ENCODE data around the gene DNAAF5.

DNA sequence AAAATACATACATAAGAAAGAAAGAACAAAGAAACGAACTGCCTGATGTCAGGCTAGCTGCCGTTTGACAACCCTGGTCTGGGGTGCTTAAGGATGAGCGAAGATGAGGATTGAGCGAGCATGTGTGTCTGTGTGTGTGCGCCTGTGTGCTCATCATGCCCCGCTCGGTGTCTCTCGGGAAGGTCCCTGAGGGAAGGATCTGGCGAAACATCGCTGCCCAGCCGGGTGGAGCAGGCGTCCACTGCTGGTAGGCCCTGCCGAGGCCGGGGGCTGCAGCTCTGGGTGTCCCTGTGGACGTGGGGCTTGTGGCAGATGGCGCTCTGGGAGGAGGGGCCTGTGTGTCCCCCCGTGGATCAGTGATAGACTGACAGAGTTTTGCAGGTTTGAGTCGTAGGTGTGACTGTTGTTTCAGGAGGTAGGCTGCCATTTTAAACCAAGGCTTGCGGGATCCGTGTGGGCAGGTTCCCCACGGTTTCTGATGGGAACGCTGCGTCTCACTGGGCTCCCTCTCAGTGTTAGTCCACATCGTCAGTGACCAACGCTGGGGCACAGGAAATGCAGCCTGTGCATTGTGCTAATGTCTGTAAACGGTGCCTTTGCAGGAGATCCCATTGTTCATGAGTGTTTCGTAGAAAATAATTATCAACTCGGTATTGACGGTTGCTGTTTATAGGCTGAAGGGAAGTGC, 99.9 kb downstream of the DNAAF5 start:
- TF ChIP-seq CTCF (IDR thresholded peaks at IDR 0.05) (no peak), POLR2AphosphoS5 (IDR thresholded peaks at IDR 0.05) (no peak), EP300 (IDR thresholded peaks at IDR 0.05) (no peak)
